K562 (cell line): Measurements from ENCODE around the gene JPH2. TPM values are rescaled to one million over a fixed set of nuclear protein-coding genes. Genes with fewer than 3 reads are reported as not detected.

Experiments
- CBX5 ChIP-seq: IDR thresholded peaks from 2 replicates; pipeline ENCODE4 v1.6.1; 2014; ENCODE audit warnings: low read depth, borderline replicate concordance
- ELF2 ChIP-seq: fragments of 250-450 bp; sonication (Bioruptor Pico); IDR thresholded peaks from 2 replicates; pipeline ENCODE4 v1.5.0; 2021; ENCODE audit warnings: mild to moderate bottlenecking
- ELK3 ChIP-seq: fragments of 450-650 bp; formaldehyde crosslinking; IDR thresholded peaks from 2 replicates; pipeline ENCODE4 v1.4.0; 2020; ENCODE audit warnings: mild to moderate bottlenecking
- ETS1 ChIP-seq: conservative IDR thresholded peaks from 2 replicates; pipeline ENCODE4 v1.6.1; 2011; ENCODE audit warnings: low read depth, mild to moderate bottlenecking, low read length; ENCODE audit not compliant: control insufficient read depth
- ETV6 ChIP-seq, 3 experiments: fragments of 150-350 bp in 1 of 3; sonication (generic) in 1 of 3; formaldehyde crosslinking in 1 of 3; IDR thresholded peaks; 2 replicates each; pipeline versions ENCODE4 v1.6.1 to v1.8.0; 2014 to 2022; ENCODE audit warnings: borderline replicate concordance in 2 of 3, low read depth in 2 of 3, antibody characterized with exemption in 1 of 3, low read length in 1 of 3, mild to moderate bottlenecking in 1 of 3, missing genetic modification reagents in 1 of 3
- HDGF ChIP-seq: fragments of 450-650 bp; IDR thresholded peaks from 2 replicates; pipeline ENCODE4 v1.6.1; 2016
- MED1 ChIP-seq: sonication (generic); formaldehyde crosslinking; IDR thresholded peaks from 2 replicates; pipeline ENCODE4 v1.8.1; 2023; ENCODE audit warnings: missing genetic modification reagents, borderline replicate concordance
- MEIS2 ChIP-seq: fragments of 450-650 bp; IDR thresholded peaks from 2 replicates; pipeline ENCODE4 v1.6.1; 2014; ENCODE audit warnings: mild to moderate bottlenecking; ENCODE audit not compliant: partially characterized antibody
- POLR2AphosphoS5 ChIP-seq: IDR thresholded peaks from 2 replicates; pipeline ENCODE4 v1.6.1; 2011; ENCODE audit warnings: mild to moderate bottlenecking, low read depth, low read length, moderate library complexity; ENCODE audit not compliant: control insufficient read depth, insufficient read depth
- STAT5A ChIP-seq: IDR thresholded peaks from 2 replicates; pipeline ENCODE4 v1.6.1; 2012; ENCODE audit warnings: low read length, inconsistent platforms, borderline replicate concordance
- THAP12 ChIP-seq: fragments of 250-450 bp; sonication (Bioruptor Pico); IDR thresholded peaks from 2 replicates; pipeline ENCODE4 v1.9.0; 2021; ENCODE audit warnings: mild to moderate bottlenecking, inconsistent platforms
- TRIM24 ChIP-seq, 2 experiments: fragments of 450-650 bp; IDR thresholded peaks; 2 replicates each; pipeline ENCODE4 v1.6.1; 2016
- ZNF274 ChIP-seq: IDR thresholded peaks from 2 replicates; pipeline ENCODE4 v1.6.1; 2011; ENCODE audit warnings: low read depth, mild to moderate bottlenecking, low read length, moderate library complexity, borderline replicate concordance
- ZNF76 ChIP-seq: fragments of 250-450 bp; sonication (Bioruptor Pico); IDR thresholded peaks from 2 replicates; pipeline ENCODE4 v1.4.0; 2020; ENCODE audit warnings: mild to moderate bottlenecking, moderate library complexity, borderline replicate concordance
- polyA plus RNA-seq, 8 experiments: library from polyadenylated mRNA; depleted of rRNA in 4 of 8; stranded (reverse) in 5 of 8; unstranded in 3 of 8; fragments of >200 nt; fragmentation: Nextera tagmentation in 2 of 8; fragmentation: Illumina TruSeq in 1 of 8; extraction: Ambion mirVana in 2 of 8; extraction: Trizol in 1 of 8; gene quantifications; 2 replicates each; pipeline versions ENCODE4 v1.2.1 to v1.2.3, GENCODE V29; 2011 to 2014; ENCODE audit warnings: inconsistent platforms in 1 of 8, missing spikeins in 1 of 8
- total RNA-seq, 7 experiments: library from RNA; depleted of rRNA in 6 of 7; stranded (reverse); fragments of >200 nt in 6 of 7; fragmentation: Illumina TruSeq in 2 of 7; extraction: Trizol in 2 of 7; gene quantifications; 2 replicates each; pipeline versions ENCODE4 v1.2.1 to v1.2.3, GENCODE V29; 2011 to 2021; ENCODE audit warnings: low replicate concordance in 1 of 7
- TF ChIP-seq, protein P1 (sequence below): fragments of 450-650 bp; conservative IDR thresholded peaks from 2 replicates; pipeline ENCODE4 v1.6.1; 2016; ENCODE audit warnings: missing genetic modification characterization, low read depth, mild to moderate bottlenecking, control low read depth, missing compliant biosample characterization

JPH2 gene
- total and polyA plus RNA-seq, 9 of the 15 experiments (the other 6 are each of a cell fraction or from before 2014, with no cell fraction given) = not detected

- no peak for TF ChIP-seq ETV6 (IDR thresholded peaks at IDR 0.05; ENCODE audit: borderline replicate concordance in 1 of 2, low read depth in 2 of 2, low read length in 1 of 2)
- no peak for TF ChIP-seq ETV6 (CRISPR knock-in tag; IDR thresholded peaks at IDR 0.05; ENCODE audit: borderline replicate concordance)
- TF ChIP-seq ELK3 (CRISPR knock-in tag) = no peak
- TF ChIP-seq ELF2 = no peak
- peak; percentile 47 for TF ChIP-seq POLR2AphosphoS5
- TF ChIP-seq THAP12 (CRISPR knock-in tag) = no peak
- no peak for TF ChIP-seq ZNF76 (CRISPR knock-in tag)
- TF ChIP-seq MEIS2 = peak; percentile 87
- no peak; a peak in 1 of 4 replicates for TF ChIP-seq TRIM24 (IDR thresholded peaks at IDR 0.05)
- TF ChIP-seq ETS1 = peak; percentile 72
- TF ChIP-seq STAT5A = no peak
- no peak for TF ChIP-seq MED1
- TF ChIP-seq, protein P1, sequence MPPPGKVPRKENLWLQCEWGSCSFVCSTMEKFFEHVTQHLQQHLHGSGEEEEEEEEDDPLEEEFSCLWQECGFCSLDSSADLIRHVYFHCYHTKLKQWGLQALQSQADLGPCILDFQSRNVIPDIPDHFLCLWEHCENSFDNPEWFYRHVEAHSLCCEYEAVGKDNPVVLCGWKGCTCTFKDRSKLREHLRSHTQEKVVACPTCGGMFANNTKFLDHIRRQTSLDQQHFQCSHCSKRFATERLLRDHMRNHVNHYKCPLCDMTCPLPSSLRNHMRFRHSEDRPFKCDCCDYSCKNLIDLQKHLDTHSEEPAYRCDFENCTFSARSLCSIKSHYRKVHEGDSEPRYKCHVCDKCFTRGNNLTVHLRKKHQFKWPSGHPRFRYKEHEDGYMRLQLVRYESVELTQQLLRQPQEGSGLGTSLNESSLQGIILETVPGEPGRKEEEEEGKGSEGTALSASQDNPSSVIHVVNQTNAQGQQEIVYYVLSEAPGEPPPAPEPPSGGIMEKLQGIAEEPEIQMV (tag) = no peak
- no peak for TF ChIP-seq HDGF
- TF ChIP-seq ZNF274 = no peak
- no peak for TF ChIP-seq CBX5
Measured at GRCh38 chr20:44210406-44211176, 23.6 kb upstream of the JPH2 start, which contains the start of gene OSER1 (continued).
